Measurements from ENCODE around the gene MBOAT7.

The MBOAT7 gene

DNA sequence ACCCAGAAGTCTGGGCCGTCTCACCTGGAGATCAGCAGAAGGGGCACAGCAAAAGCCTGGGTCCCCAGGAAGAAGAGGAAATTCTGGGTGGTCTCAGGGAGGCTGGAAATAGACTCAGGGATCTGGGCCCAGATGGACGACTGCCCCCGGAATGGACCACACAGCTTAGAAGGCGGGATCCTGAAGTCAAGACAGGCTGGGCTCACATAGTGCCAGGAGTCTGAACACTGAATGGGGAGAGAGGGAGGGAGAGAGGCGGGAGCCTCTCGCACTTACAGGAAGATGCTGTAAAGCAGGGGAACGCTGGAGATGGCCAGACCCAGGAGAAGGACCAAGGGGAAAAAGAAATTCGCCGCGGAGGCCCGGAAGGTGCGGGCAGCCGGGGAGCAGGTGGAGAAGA is 28.5 kb downstream of the MBOAT7 start:
- DNase-seq: no peak

GRCh38 chr19:54160182-54160811 is 29.1 kb downstream of the MBOAT7 start:
- DNase-seq: no peak

- DNase-seq: peak; percentile 97
These were observed 29.8 kb downstream of the MBOAT7 start, which contains the start of gene LENG1 for GRCh38 chr19:54159352-54160181. Gene LENG1, minus strand, starts transcription at chr19:54159721. Its CDS starts 26 bp downstream, at chr19:54159695.

- no peak for DNase-seq
These were observed 30.5 kb downstream of the MBOAT7 start for GRCh38 chr19:54158812-54159351.

- no peak for DNase-seq
These were observed 32.4 kb downstream of the MBOAT7 start for GRCh38 chr19:54156953-54157352.

- DNase-seq: no peak
These were observed 32.9 kb downstream of the MBOAT7 start for GRCh38 chr19:54156490-54156889.

GRCh38 chr19:54155694-54156093 is 33.7 kb downstream of the MBOAT7 start:
- DNase-seq: no peak

- no peak for DNase-seq
These were observed 34.6 kb downstream of the MBOAT7 start for GRCh38 chr19:54154603-54155345.

GRCh38 chr19:54153731-54154326 is 35.6 kb downstream of the MBOAT7 start:
- DNase-seq: no peak

DNA sequence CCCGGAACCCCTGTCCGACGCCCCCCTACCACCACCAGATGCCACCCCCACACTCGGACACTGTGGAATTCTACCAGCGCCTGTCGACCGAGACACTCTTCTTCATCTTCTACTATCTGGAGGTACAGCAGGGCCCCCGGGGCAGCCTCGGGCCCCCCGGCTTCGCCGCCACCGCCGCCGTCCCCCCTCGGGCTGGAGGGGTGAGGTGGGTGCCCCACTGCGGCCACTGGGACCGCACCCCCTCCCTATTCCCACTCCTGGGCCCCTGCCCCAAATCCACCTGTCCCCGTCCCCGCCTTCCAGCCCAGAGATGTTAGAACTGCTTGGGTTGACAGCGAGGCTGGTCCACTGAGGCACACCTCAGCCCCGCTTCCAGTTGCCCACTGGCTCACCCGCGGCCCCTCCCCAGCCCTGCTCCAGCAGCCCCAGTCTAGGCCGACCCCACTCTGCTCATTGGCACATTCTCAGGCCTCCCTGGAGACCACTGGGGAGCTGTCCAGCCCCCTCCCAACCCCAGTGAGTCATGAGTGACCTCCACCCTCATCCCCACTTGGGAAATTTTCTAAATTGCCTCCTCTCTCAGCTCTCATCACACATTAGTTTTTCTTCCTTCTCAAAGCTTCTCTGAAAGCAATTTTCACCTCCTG is 36.4 kb downstream of the MBOAT7 start:
- no peak for DNase-seq

DNA sequence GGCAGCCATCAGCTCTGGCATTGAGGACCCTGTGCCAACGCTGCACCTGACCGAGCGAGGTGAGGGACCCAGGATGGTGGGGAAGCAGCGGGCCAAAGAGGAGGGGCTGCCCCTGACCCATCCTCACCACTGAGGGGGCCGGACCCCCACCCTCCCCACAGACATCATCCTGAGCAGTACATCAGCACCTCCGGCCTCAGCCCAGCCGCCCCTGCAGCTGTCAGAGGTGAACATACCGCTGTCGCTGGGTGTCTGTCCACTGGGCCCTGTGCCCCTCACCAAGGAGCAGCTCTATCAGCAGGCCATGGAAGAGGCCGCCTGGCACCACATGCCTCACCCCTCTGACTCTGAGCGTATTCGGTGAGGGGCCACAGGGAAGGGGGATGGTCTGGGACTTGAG is 37.1 kb downstream of the MBOAT7 start:
- no peak for DNase-seq

DNA sequence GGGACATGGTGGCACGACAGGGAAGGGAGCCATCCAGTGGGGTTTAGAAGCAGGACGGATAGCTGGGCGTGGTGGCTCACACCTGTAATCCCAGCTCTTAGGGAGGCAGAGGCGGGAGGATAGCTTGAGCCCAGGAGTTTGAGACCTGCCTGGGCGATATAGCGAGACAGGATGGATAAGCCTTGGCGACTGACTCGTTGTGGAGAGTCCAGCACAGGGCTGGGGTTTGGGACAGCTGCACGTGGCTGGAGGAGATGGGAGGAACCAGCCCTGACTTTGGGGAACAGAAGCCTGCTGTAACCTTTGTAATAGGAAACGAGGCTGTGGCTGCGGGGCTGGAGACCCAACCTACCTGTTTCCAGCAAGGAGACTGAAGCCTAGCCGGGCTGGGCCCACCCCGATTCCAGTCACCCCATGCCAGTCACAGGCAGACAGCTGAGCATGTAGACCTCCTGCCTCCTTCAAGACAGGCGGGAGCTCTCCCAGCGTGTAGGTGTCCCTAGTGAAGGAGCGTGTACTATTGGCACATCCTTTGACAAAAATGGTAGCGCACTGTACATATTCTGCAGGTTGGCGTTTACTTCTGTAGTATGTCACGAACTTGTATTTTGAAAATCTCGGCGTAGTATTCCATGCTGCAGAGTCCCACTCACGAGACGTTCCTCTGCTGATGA is 37.9 kb downstream of the MBOAT7 start:
- DNase-seq: no peak

DNA sequence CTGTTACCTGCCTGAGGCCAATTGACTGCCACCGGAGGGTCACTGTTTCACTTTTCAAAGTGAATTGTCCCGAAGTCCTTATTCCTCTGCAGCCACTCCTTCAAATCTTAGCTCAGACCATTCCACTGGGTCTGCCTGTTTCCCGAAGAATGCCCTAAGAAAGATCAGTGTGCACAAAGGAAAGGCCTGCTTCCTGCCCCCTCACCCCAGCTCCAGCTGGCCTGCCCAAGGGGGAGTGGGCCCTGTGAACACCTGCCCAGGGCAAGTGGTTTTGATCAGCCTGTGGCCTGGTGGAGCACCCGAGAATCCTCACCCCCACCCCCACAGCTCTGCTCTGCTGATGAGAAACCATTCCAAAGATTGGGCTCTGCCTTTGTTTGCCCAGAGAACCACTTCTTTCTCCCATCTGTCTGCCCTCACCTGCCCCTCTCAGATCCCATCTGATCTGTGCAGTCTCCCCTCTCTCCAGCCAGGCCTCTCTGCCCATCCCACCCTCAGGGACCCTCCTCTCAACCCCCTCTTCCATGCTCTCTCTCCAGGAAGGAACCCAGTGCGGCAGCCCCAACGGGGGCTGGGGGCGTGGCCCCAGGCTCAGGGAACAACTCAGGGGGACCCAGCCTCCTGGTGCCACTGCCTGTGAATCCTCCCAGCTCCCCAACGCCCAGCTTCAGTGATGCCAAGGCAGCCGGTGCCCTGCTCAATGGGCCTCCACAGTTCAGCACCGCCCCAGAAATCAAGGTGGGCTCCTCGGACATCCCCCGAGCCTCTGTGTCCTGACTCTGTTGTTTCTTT is 40.2 kb downstream of the MBOAT7 start:
- no peak for DNase-seq

DNA sequence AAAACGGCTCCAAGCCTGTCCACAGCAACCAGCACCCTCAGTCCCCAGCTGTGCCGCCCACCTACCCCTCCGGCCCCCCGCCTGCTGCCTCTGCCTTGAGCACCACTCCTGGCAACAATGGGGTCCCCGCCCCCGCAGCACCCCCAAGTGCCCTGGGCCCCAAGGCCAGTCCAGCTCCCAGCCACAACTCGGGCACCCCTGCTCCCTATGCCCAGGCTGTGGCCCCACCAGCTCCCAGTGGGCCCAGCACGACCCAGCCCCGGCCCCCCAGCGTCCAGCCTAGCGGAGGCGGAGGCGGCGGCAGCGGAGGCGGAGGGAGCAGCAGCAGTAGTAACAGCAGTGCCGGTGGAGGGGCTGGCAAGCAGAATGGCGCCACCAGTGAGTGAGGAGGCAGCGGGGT is 41.2 kb downstream of the MBOAT7 start:
- DNase-seq: no peak

- DNase-seq: no peak
These were observed 41.7 kb downstream of the MBOAT7 start for GRCh38 chr19:54147676-54148075.

DNA sequence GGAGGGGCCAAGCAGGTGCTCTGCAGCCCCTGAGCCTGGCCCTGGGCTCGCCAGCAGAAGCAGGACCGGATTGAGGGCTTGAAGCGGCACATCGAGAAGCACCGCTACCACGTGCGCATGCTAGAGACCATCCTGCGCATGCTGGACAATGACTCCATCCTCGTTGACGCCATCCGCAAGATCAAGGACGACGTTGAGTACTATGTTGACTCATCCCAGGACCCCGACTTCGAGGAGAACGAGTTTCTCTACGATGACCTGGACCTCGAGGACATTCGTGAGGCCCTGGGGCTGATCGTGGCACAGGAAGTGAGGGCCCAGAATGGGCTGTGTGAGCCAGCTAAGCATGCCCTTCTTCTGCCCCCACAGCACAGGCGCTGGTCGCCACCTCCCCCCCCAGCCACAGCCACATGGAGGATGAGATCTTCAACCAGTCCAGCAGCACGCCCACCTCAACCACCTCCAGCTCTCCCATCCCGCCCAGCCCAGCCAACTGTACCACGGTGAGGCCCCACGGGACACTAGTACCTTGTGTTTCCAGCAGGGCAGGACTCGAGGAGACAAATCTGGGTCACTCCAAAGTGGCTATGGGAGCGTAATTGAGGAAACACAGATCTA is 43.7 kb downstream of the MBOAT7 start:
- no peak for DNase-seq

- no peak for DNase-seq
These were observed 47.1 kb downstream of the MBOAT7 start for GRCh38 chr19:54142166-54142780.

DNA sequence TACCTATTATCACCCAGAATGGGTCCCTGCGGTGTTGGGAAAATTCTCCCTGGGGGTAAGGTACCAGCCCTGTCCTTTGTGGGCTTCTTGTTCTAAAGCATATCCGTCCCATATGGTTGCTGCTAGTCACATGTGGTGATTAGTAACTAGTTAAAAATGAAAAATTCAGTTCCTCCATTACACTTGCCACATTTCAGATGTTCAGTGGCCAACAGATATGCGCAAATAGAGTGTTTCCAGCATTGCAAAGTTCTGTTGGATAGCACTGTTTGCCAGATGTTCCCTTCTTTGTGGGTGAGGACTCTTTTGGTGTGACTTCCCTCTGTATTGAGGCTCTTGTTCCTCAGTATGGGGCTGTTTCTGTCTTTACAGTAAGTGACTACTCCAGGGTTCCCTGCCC is 48.0 kb downstream of the MBOAT7 start:
- DNase-seq: no peak

GRCh38 chr19:54138489-54139256 is 50.7 kb downstream of the MBOAT7 start:
- no peak for DNase-seq
